ENCODE data around the gene GRAP2. TPM values are rescaled to one million over a fixed set of nuclear protein-coding genes. Genes with fewer than 3 reads are reported as not detected.

The GRAP2 gene
- total RNA-seq, 1 donor from 2014 or later = 12.3 TPM

DNA sequence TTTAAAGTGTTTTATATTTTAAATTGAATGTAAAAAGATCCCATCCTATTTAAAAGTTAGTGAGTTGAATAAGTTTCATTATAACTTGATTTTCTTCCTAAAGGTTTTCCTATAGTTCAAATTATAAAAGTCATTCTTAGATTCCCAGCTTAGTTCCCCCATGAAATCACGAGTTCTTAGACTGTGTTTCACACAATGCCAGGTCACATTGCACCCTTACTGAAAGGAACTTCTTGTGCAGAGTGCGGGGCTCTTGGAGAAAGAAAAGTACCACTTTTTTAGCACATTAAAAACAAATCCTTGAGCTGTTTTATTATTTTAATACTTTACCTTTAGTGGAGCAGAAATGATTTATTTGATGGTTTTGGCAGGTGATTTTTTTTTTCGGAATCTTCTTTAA is 15.6 kb downstream of the GRAP2 start:
- no peaks in the 10 kb centered on the region for H3K36me3 ChIP-seq
- no peak overlapping the region for H3K4me3 ChIP-seq
- H3K4me1 ChIP-seq = no peaks in the 10 kb centered on the region
- H3K9me3 ChIP-seq = no peaks in the 10 kb centered on the region
- H3K27ac ChIP-seq = no peak overlapping the region
- no peaks in the 10 kb centered on the region for H3K27me3 ChIP-seq
- TF ChIP-seq POLR2AphosphoS5 (IDR thresholded peaks at IDR 0.05; ENCODE audit: insufficient read depth in 1 of 2, low read depth in 1 of 2) = no peak
- no peak for TF ChIP-seq POLR2A (IDR thresholded peaks at IDR 0.05)
- TF ChIP-seq CTCF (IDR thresholded peaks at IDR 0.05) = no peak
- intact Hi-C loops (cut with DNase I) = no loop called here
- DNase-seq (ENCODE audit: extremely low spot score in 2 of 2) = no peak

GRCh38 chr22:39917197-39917643 is 16.3 kb downstream of the GRAP2 start:
- Histone ChIP-seq H3K27me3 (no peaks in the 10 kb centered on the region), H3K9me3 (no peaks in the 10 kb centered on the region), H3K27ac (no peak overlapping the region), H3K4me3 (no peak overlapping the region), H3K4me1 (no peaks in the 10 kb centered on the region), H3K36me3 (no peaks in the 10 kb centered on the region)
- TF ChIP-seq CTCF (IDR thresholded peaks at IDR 0.05) = no peak
- TF ChIP-seq POLR2A (IDR thresholded peaks at IDR 0.05) = no peak
- TF ChIP-seq POLR2AphosphoS5 (IDR thresholded peaks at IDR 0.05; ENCODE audit: insufficient read depth in 1 of 2, low read depth in 1 of 2) = no peak
- intact Hi-C loops (cut with DNase I) = no loop called here
- no peak for DNase-seq (ENCODE audit: extremely low spot score in 2 of 2)

DNA sequence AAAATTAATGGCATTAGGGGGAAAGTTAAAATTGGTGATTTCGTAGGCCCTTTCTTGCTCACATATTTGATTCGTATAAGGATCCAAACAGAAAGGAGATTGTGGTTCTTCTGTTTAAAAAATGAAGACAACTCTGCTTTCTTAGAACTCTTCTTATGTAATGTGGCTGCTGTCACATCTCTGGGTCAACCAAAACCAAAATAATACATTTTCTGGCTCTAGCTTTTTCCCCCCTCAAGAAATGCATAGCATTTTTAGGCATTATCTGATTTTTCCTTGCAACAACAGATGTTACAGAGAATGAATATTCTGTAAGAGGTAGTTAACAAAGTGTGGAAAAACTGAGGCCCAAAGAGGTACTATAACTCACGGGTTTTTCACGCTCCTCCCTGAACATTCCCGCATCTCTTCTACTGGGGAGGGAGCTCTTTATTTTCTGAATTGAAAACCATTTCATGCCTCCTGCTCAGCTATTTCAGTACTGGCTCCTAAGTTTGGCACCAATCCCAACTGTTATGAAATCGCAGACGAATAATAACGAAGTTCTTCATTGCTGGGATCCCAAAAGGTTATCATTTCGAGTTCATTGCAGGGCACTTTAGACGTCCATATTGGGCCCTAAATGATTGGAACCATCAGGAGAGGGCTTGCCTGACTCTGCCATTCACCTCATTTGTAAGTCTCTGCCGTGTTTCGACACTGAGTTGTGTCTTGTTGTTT is 17.1 kb downstream of the GRAP2 start:
- no peak for TF ChIP-seq POLR2AphosphoS5 (IDR thresholded peaks at IDR 0.05; ENCODE audit: insufficient read depth in 1 of 2, low read depth in 1 of 2)
- no peak for TF ChIP-seq CTCF (IDR thresholded peaks at IDR 0.05)
- no peak for TF ChIP-seq POLR2A (IDR thresholded peaks at IDR 0.05)
- H3K27me3 ChIP-seq = no peaks in the 10 kb centered on the region
- DNase-seq (ENCODE audit: extremely low spot score in 2 of 2) = no peak
- H3K4me3 ChIP-seq = no peak overlapping the region
- no peak overlapping the region for H3K27ac ChIP-seq
- intact Hi-C loops (cut with DNase I) = no loop called here
- H3K4me1 ChIP-seq = no peaks in the 10 kb centered on the region
- no peaks in the 10 kb centered on the region for H3K36me3 ChIP-seq
- no peaks in the 10 kb centered on the region for H3K9me3 ChIP-seq

- intact Hi-C loops (cut with DNase I) = no loop called here
- no peak for DNase-seq (ENCODE audit: extremely low spot score in 2 of 2)
These were observed 19.4 kb downstream of the GRAP2 start for GRCh38 chr22:39920134-39920743.

More at GRCh38 chr22:39920134-39920743, 19.4 kb downstream of the GRAP2 start:
- Histone ChIP-seq H3K36me3 (no peaks in the 10 kb centered on the region), H3K27ac (no peak overlapping the region), H3K27me3 (no peaks in the 10 kb centered on the region), H3K4me3 (no peak overlapping the region), H3K9me3 (no peaks in the 10 kb centered on the region), H3K4me1 (no peaks in the 10 kb centered on the region)
- no peak for TF ChIP-seq POLR2A (IDR thresholded peaks at IDR 0.05)
- TF ChIP-seq POLR2AphosphoS5 (IDR thresholded peaks at IDR 0.05; ENCODE audit: insufficient read depth in 1 of 2, low read depth in 1 of 2) = no peak
- no peak for TF ChIP-seq CTCF (IDR thresholded peaks at IDR 0.05)

All from vagina (tissue), 2 donors.